ENCODE data around the gene ESPNL.
"Not testable (repeated sequence)": the region's sequence is repeated elsewhere in the genome, so short reads cannot be mapped to it uniquely, and the experiment has no call there.

The ESPNL gene

GRCh38 chr2:238171072-238171431 lies 70.9 kb downstream of the ESPNL start:
- not testable (repeated sequence) for H3K9me3 Mint-ChIP-seq, H3K27ac Mint-ChIP-seq, H3K4me3 Mint-ChIP-seq

GRCh38 chr2:238171575-238172187 lies 71.5 kb downstream of the ESPNL start:
- Mint-ChIP-seq H3K4me3 (no peak overlapping the region), H3K27ac (no peak overlapping the region), H3K27me3 (ENCODE audit: low read depth) (no peaks in the 10 kb centered on the region), H3K9me3 (no peaks in the 10 kb centered on the region), H3K4me1 (ENCODE audit: low read depth) (no peaks in the 10 kb centered on the region), H3K36me3 (ENCODE audit: low read depth) (peaks cover 27% of the 10 kb centered on the region)

More at GRCh38 chr2:238171072-238171431, 70.9 kb downstream of the ESPNL start:
- H3K27me3 Mint-ChIP-seq (ENCODE audit: low read depth); H3K4me1 Mint-ChIP-seq (ENCODE audit: low read depth): not testable (repeated sequence)
- H3K36me3 Mint-ChIP-seq (ENCODE audit: low read depth), result peaks cover 22% of the 10 kb centered on the region

GRCh38 chr2:238172439-238172838 lies 72.3 kb downstream of the ESPNL start:
- peaks cover 32% of the 10 kb centered on the region for H3K36me3 Mint-ChIP-seq (ENCODE audit: low read depth)
- H3K9me3 Mint-ChIP-seq, result no peaks in the 10 kb centered on the region
- H3K4me1 Mint-ChIP-seq (ENCODE audit: low read depth), result no peaks in the 10 kb centered on the region
- H3K27me3 Mint-ChIP-seq (ENCODE audit: low read depth), result no peaks in the 10 kb centered on the region
- no peak overlapping the region for H3K4me3 Mint-ChIP-seq
- peak overlapping the region; percentile 32 for H3K27ac Mint-ChIP-seq

GRCh38 chr2:238173692-238174091 lies 73.6 kb downstream of the ESPNL start:
- no peak overlapping the region for H3K27ac Mint-ChIP-seq

GRCh38 chr2:238174291-238174690 lies 74.2 kb downstream of the ESPNL start:
- peaks cover 40% of the 10 kb centered on the region for H3K36me3 Mint-ChIP-seq (ENCODE audit: low read depth)
- no peak overlapping the region for H3K27ac Mint-ChIP-seq

More at GRCh38 chr2:238173692-238174091, 73.6 kb downstream of the ESPNL start:
- peaks cover 35% of the 10 kb centered on the region for H3K36me3 Mint-ChIP-seq (ENCODE audit: low read depth)
- no peaks in the 10 kb centered on the region for H3K4me1 Mint-ChIP-seq (ENCODE audit: low read depth)
- no peak overlapping the region for H3K4me3 Mint-ChIP-seq
- no peaks in the 10 kb centered on the region for H3K27me3 Mint-ChIP-seq (ENCODE audit: low read depth)
- no peaks in the 10 kb centered on the region for H3K9me3 Mint-ChIP-seq

GRCh38 chr2:238174701-238175100 lies 74.6 kb downstream of the ESPNL start:
- H3K36me3 Mint-ChIP-seq (ENCODE audit: low read depth), result peaks cover 44% of the 10 kb centered on the region
- no peak overlapping the region for H3K4me3 Mint-ChIP-seq

More at GRCh38 chr2:238174291-238174690, 74.2 kb downstream of the ESPNL start:
- Mint-ChIP-seq H3K9me3 (no peaks in the 10 kb centered on the region), H3K4me1 (ENCODE audit: low read depth) (no peaks in the 10 kb centered on the region), H3K27me3 (ENCODE audit: low read depth) (no peaks in the 10 kb centered on the region), H3K4me3 (no peak overlapping the region)

GRCh38 chr2:238176613-238177012 lies 76.5 kb downstream of the ESPNL start:
- no peak overlapping the region for H3K27ac Mint-ChIP-seq
- peaks cover 47% of the 10 kb centered on the region for H3K36me3 Mint-ChIP-seq (ENCODE audit: low read depth)
- H3K9me3 Mint-ChIP-seq, result no peaks in the 10 kb centered on the region

More at GRCh38 chr2:238174701-238175100, 74.6 kb downstream of the ESPNL start:
- Mint-ChIP-seq H3K4me1 (ENCODE audit: low read depth) (no peaks in the 10 kb centered on the region), H3K9me3 (no peaks in the 10 kb centered on the region), H3K27me3 (ENCODE audit: low read depth) (no peaks in the 10 kb centered on the region), H3K27ac (no peak overlapping the region)

GRCh38 chr2:238180554-238180953 lies 80.4 kb downstream of the ESPNL start:
- Mint-ChIP-seq H3K27me3 (ENCODE audit: low read depth) (no peaks in the 10 kb centered on the region), H3K4me3 (no peak overlapping the region), H3K36me3 (ENCODE audit: low read depth) (peaks cover 53% of the 10 kb centered on the region)

More at GRCh38 chr2:238176613-238177012, 76.5 kb downstream of the ESPNL start:
- no peaks in the 10 kb centered on the region for H3K4me1 Mint-ChIP-seq (ENCODE audit: low read depth)
- no peaks in the 10 kb centered on the region for H3K27me3 Mint-ChIP-seq (ENCODE audit: low read depth)
- H3K4me3 Mint-ChIP-seq, result no peak overlapping the region

GRCh38 chr2:238182362-238182761 lies 82.2 kb downstream of the ESPNL start:
- Mint-ChIP-seq H3K27ac (no peak overlapping the region), H3K36me3 (ENCODE audit: low read depth) (peaks cover 51% of the 10 kb centered on the region), H3K4me1 (ENCODE audit: low read depth) (peaks cover 7% of the 10 kb centered on the region), H3K27me3 (ENCODE audit: low read depth) (no peaks in the 10 kb centered on the region), H3K9me3 (no peaks in the 10 kb centered on the region), H3K4me3 (no peak overlapping the region)

More at GRCh38 chr2:238180554-238180953, 80.4 kb downstream of the ESPNL start:
- Mint-ChIP-seq H3K9me3 (no peaks in the 10 kb centered on the region), H3K4me1 (ENCODE audit: low read depth) (peaks cover 7% of the 10 kb centered on the region), H3K27ac (no peak overlapping the region)

All from T-helper 1 cell treated with Interleukin-12 subunit alpha and Interleukin-12 subunit beta and Interleukin-4 antibody, amounts not matched to agents 30 μg/mL and 1 μg/mL, for 36 hours (primary cell).